ENCODE measurements around the gene SHISA8.

The SHISA8 gene

GRCh38 chr22:41915035-41915785 is at the start of gene SHISA8:
TSS of gene SHISA8 (minus strand) at chr22:41915074. CDS start at chr22:41914667, 407 bp downstream.
- Histone ChIP-seq H3K9me3 (ENCODE audit: control insufficient read depth, insufficient read depth, low read depth, low read length) (no peaks in the 10 kb centered on the region), H3K4me1 (ENCODE audit: control insufficient read depth, insufficient read depth, low read length) (peaks cover 6% of the 10 kb centered on the region), H3K27ac (ENCODE audit: extremely low read depth, low read depth, low read length) (peak within 1 kb of the TSS; percentile 68; the same call in 1 of the 2 replicates), H3K36me3 (ENCODE audit: control insufficient read depth in 2 of 2, insufficient read depth in 1 of 2, low read length in 2 of 2) (no peaks in the 10 kb centered on the region), H3K4me3 (ENCODE audit: low read depth, low read length) (peak within 1 kb of the TSS; percentile 30)
- POLR2A ChIA-PET = interaction anchor here (0.8 to 1.7 kb wide), 5 partner anchors 10 to 115 kb away, joined by 3 to 6 read pairs (median 4); partner anchors contain the start of genes CCDC134, CENPM and SREBF2
- CTCF ChIA-PET = interaction anchor here (0.8 to 1.1 kb wide), 4 partner anchors 26 to 249 kb away, joined by 3 read pairs; no protein-coding TSS in a partner anchor
- no peak for TF ChIP-seq BCL6B (tag by site-specific recombination; IDR thresholded peaks at IDR 0.05)
- TF ChIP-seq ZNF544 (tag by site-specific recombination; IDR thresholded peaks at IDR 0.05) = no peak
- TF ChIP-seq ZBTB8A (tag by site-specific recombination; IDR thresholded peaks at IDR 0.05) = peak; percentile 26; the same call in 1 of the 2 replicates
- TF ChIP-seq, protein P1, sequence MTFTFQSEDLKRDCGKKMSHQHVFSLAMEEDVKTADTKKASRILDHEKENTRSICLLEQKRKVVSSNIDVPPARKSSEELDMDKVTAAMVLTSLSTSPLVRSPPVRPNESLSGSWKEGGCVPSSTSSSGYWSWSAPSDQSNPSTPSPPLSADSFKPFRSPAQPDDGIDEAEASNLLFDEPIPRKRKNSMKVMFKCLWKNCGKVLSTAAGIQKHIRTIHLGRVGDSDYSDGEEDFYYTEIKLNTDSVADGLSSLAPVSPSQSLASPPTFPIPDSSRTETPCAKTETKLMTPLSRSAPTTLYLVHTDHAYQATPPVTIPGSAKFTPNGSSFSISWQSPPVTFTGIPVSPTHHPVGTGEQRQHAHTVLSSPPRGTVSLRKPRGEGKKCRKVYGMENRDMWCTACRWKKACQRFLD (tag by site-specific recombination; IDR thresholded peaks at IDR 0.05) = no peak
- TF ChIP-seq SALL2 (tag by site-specific recombination; IDR thresholded peaks at IDR 0.05; ENCODE audit: borderline replicate concordance) = no peak
- no peak for TF ChIP-seq ELK4 (IDR thresholded peaks at IDR 0.05; ENCODE audit: borderline replicate concordance, low read depth, low read length)
- TF ChIP-seq GLIS2 (tag by site-specific recombination; IDR thresholded peaks at IDR 0.05) = peak; percentile 69
- TF ChIP-seq ZNF335 (tag by site-specific recombination; conservative IDR thresholded peaks at IDR 0.05) = peak; percentile 35; the same call in 1 of the 2 replicates
- TF ChIP-seq ZEB2 (tag by site-specific recombination; IDR thresholded peaks at IDR 0.05) = peak; percentile 37; the same call in 1 of the 2 replicates
- no peak for TF ChIP-seq ZNF645 (tag by site-specific recombination; IDR thresholded peaks at IDR 0.05)
- no peak for TF ChIP-seq ZNF157 (tag by site-specific recombination; IDR thresholded peaks at IDR 0.05)
- no peak for TF ChIP-seq ZNF175 (tag by site-specific recombination; IDR thresholded peaks at IDR 0.05)
- TF ChIP-seq, protein P2, sequence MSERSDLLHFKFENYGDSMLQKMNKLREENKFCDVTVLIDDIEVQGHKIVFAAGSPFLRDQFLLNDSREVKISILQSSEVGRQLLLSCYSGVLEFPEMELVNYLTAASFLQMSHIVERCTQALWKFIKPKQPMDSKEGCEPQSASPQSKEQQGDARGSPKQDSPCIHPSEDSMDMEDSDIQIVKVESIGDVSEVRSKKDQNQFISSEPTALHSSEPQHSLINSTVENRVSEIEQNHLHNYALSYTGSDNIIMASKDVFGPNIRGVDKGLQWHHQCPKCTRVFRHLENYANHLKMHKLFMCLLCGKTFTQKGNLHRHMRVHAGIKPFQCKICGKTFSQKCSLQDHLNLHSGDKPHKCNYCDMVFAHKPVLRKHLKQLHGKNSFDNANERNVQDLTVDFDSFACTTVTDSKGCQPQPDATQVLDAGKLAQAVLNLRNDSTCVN (tag by site-specific recombination; optimal IDR thresholded peaks at IDR 0.05) = peak; percentile 52
- TF ChIP-seq ZNF549 (tag by site-specific recombination; IDR thresholded peaks at IDR 0.05) = no peak
- no peak for TF ChIP-seq ZNF391 (tag by site-specific recombination; IDR thresholded peaks at IDR 0.05; ENCODE audit: borderline replicate concordance, low read depth)
- TF ChIP-seq ZNF138 (tag by site-specific recombination; IDR thresholded peaks at IDR 0.05; ENCODE audit: borderline replicate concordance) = no peak
- no peak for TF ChIP-seq ZNF529 (tag by site-specific recombination; IDR thresholded peaks at IDR 0.05; ENCODE audit: insufficient replicate concordance)
- TF ChIP-seq ZNF624 (tag by site-specific recombination; IDR thresholded peaks at IDR 0.05) = no peak
- no peak for TF ChIP-seq PRDM6 (tag by site-specific recombination; IDR thresholded peaks at IDR 0.05)
- TF ChIP-seq, protein P3, sequence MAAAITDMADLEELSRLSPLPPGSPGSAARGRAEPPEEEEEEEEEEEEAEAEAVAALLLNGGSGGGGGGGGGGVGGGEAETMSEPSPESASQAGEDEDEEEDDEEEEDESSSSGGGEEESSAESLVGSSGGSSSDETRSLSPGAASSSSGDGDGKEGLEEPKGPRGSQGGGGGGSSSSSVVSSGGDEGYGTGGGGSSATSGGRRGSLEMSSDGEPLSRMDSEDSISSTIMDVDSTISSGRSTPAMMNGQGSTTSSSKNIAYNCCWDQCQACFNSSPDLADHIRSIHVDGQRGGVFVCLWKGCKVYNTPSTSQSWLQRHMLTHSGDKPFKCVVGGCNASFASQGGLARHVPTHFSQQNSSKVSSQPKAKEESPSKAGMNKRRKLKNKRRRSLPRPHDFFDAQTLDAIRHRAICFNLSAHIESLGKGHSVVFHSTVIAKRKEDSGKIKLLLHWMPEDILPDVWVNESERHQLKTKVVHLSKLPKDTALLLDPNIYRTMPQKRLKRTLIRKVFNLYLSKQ (tag by site-specific recombination; IDR thresholded peaks at IDR 0.05; ENCODE audit: borderline replicate concordance) = no peak
- TF ChIP-seq, protein P4, sequence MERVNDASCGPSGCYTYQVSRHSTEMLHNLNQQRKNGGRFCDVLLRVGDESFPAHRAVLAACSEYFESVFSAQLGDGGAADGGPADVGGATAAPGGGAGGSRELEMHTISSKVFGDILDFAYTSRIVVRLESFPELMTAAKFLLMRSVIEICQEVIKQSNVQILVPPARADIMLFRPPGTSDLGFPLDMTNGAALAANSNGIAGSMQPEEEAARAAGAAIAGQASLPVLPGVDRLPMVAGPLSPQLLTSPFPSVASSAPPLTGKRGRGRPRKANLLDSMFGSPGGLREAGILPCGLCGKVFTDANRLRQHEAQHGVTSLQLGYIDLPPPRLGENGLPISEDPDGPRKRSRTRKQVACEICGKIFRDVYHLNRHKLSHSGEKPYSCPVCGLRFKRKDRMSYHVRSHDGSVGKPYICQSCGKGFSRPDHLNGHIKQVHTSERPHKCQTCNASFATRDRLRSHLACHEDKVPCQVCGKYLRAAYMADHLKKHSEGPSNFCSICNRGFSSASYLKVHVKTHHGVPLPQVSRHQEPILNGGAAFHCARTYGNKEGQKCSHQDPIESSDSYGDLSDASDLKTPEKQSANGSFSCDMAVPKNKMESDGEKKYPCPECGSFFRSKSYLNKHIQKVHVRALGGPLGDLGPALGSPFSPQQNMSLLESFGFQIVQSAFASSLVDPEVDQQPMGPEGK (tag by site-specific recombination; IDR thresholded peaks at IDR 0.05) = 0 out of 2 replicates have a peak, but pooled peaks have one; percentile 35
- TF ChIP-seq TCF7L2 (IDR thresholded peaks at IDR 0.05; ENCODE audit: borderline replicate concordance, low read depth, low read length) = no peak
- TF ChIP-seq ZNF785 (tag by site-specific recombination; IDR thresholded peaks at IDR 0.05) = no peak
- no peak for TF ChIP-seq HOXC10 (CRISPR knock-in tag; IDR thresholded peaks at IDR 0.05)
- TF ChIP-seq ZNF473 (tag by site-specific recombination; IDR thresholded peaks at IDR 0.05) = no peak

Data from HEK293 (cell line).